ENCODE measurements around the gene ZNF677. TPM values are rescaled to one million over a fixed set of nuclear protein-coding genes. Genes with fewer than 3 reads are reported as not detected.
A peak's percentile ranks its signal among the peaks of the same experiment; 100 is the strongest.
"Not testable (repeated sequence)": the region's sequence is repeated elsewhere in the genome, so short reads cannot be mapped to it uniquely, and the experiment has no call there.

The ZNF677 gene
- total RNA-seq, 1 donor from 2014 or later, result 25.2 TPM

DNA sequence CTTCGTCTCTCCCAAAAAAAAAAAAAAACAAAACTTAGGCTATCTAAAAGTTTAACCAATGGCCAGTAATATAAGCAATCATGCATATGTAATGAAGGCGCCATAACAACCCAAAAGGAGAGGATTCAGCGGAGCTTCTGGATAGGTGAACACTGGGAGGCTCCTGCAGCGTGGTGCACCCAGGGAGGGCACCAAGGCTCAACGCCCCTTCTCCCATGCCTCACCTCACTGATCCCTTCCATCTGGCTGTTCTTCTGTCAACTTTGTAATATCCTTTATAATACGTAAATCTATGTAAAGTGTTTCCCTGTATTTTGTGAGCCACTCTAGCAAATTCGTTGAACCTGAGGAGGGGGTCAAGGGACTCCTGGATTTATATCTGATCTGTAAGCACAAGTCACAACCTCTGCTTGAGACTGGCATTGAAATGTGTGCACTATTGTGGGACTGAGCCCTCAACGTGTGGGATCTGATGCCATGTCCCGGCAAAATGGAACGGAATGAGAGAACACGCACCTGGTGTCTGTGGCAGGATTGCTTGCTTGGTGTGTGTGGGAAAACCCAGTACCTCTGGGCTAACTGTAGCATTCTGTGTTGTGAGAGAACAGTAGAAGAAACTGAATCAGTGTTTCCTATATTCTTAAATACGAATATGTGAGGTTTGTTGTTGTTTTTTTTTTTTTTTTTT, 61.0 kb downstream of the ZNF677 start:
- no peak for DNase-seq
- H3K27ac ChIP-seq (replicated peaks), result peak overlapping the region; percentile 84
- H3K9me3 ChIP-seq (replicated peaks), result peaks cover 8% of the 10 kb centered on the region
- peaks cover 32% of the 10 kb centered on the region for H3K4me1 ChIP-seq
- TF ChIP-seq, protein P1, sequence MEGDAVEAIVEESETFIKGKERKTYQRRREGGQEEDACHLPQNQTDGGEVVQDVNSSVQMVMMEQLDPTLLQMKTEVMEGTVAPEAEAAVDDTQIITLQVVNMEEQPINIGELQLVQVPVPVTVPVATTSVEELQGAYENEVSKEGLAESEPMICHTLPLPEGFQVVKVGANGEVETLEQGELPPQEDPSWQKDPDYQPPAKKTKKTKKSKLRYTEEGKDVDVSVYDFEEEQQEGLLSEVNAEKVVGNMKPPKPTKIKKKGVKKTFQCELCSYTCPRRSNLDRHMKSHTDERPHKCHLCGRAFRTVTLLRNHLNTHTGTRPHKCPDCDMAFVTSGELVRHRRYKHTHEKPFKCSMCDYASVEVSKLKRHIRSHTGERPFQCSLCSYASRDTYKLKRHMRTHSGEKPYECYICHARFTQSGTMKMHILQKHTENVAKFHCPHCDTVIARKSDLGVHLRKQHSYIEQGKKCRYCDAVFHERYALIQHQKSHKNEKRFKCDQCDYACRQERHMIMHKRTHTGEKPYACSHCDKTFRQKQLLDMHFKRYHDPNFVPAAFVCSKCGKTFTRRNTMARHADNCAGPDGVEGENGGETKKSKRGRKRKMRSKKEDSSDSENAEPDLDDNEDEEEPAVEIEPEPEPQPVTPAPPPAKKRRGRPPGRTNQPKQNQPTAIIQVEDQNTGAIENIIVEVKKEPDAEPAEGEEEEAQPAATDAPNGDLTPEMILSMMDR (IDR thresholded peaks at IDR 0.05; ENCODE audit: borderline replicate concordance), result no peak
- no peaks in the 10 kb centered on the region for H3K27me3 ChIP-seq (ENCODE audit: low read depth)
- H3K36me3 ChIP-seq, result peaks cover 12% of the 10 kb centered on the region
- H3K4me3 ChIP-seq, result peak overlapping the region; percentile 89
- intact Hi-C loops (cut with micrococcal nuclease), result no loop called here

- Histone ChIP-seq H3K36me3 (peaks cover 7% of the 10 kb centered on the region), H3K27me3 (ENCODE audit: low read depth) (no peaks in the 10 kb centered on the region), H3K9me3 (replicated peaks) (peaks cover 1% of the 10 kb centered on the region), H3K27ac (replicated peaks) (peak within 1 kb of the TSS; percentile 84), H3K4me3 (peak within 1 kb of the TSS; percentile 89), H3K4me1 (peaks cover 32% of the 10 kb centered on the region)
- intact Hi-C loops (cut with micrococcal nuclease), result no loop called here
- TF ChIP-seq, protein P1 (IDR thresholded peaks at IDR 0.05; ENCODE audit: borderline replicate concordance), result no peak
- peak; percentile 88 for DNase-seq
Measured at GRCh38 chr19:53192771-53193534, 61.7 kb downstream of the ZNF677 start, which contains the start of gene ZNF665. Gene ZNF665, minus strand, starts transcription at chr19:53193358. Its CDS starts 10,460 bp downstream, at chr19:53182898.

- TF ChIP-seq, protein P1 (IDR thresholded peaks at IDR 0.05; ENCODE audit: borderline replicate concordance), result no peak
- H3K27me3 ChIP-seq (ENCODE audit: low read depth), result no peaks in the 10 kb centered on the region
- H3K27ac ChIP-seq (replicated peaks), result no peak overlapping the region
- no peaks in the 10 kb centered on the region for H3K9me3 ChIP-seq (replicated peaks)
- no peak for DNase-seq
- peaks cover 7% of the 10 kb centered on the region for H3K36me3 ChIP-seq
- no peak overlapping the region for H3K4me3 ChIP-seq
- peaks cover 14% of the 10 kb centered on the region for H3K4me1 ChIP-seq
- intact Hi-C loops (cut with micrococcal nuclease), result no loop called here
Measured at GRCh38 chr19:53190253-53190652, 64.4 kb downstream of the ZNF677 start.

DNA sequence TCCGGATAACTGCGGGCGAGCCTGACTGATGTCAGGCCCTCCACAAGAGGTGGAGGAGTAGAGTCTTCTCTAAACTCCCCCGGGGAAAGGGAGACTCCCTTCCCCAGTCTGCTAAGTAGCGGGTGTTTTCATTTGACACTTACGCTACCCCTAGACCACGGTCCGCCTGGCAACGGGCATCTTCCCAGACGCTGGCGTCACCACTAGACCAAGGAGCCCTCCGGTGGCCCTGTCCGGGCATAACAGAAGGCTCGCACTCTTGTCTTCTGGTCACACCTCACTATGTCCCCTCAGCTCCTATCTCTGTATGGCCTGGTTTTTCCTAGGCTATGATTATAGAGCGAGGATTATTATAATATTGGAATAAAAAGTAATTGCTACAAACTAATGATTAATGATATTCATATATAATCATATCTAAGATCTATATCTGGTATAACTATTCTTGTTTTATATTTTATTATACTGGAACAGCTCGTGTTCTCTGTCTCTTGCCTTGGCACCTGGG, 64.9 kb downstream of the ZNF677 start:
- H3K36me3 ChIP-seq; H3K9me3 ChIP-seq (replicated peaks); H3K27me3 ChIP-seq (ENCODE audit: low read depth); intact Hi-C loops (cut with micrococcal nuclease); DNase-seq; H3K27ac ChIP-seq (replicated peaks); H3K4me3 ChIP-seq: not testable (repeated sequence)
- peaks cover 13% of the 10 kb centered on the region for H3K4me1 ChIP-seq
- TF ChIP-seq, protein P1 (IDR thresholded peaks at IDR 0.05; ENCODE audit: borderline replicate concordance), result peak; percentile 11

Other genes with a start within 250 kb of the ZNF677 start
- 0.11 TPM for gene ERVV-1, start 241.0 kb downstream of the ZNF677 start, total RNA-seq
- gene ERVV-2, start 210.1 kb downstream of the ZNF677 start, total RNA-seq, result not detected
- 16.8 TPM for gene ZNF160, start 151.5 kb downstream of the ZNF677 start, total RNA-seq
- gene ZNF415, start 122.0 kb downstream of the ZNF677 start, total RNA-seq, result 21.0 TPM
- 7.3 TPM for gene ZNF347, start 95.8 kb downstream of the ZNF677 start, total RNA-seq
- gene ZNF665, start 61.5 kb downstream of the ZNF677 start, total RNA-seq, result 1.6 TPM
- not detected for gene VN1R2, start 3.4 kb upstream of the ZNF677 start, total RNA-seq
- gene VN1R4, start 12.8 kb upstream of the ZNF677 start, total RNA-seq, result not detected
- gene ZNF845, start 78.9 kb upstream of the ZNF677 start, total RNA-seq, result 3.5 TPM
- 4.3 TPM for gene ZNF525, start 110.8 kb upstream of the ZNF677 start, total RNA-seq
- 4.0 TPM for gene ZNF765, start 140.3 kb upstream of the ZNF677 start, total RNA-seq
- gene ZNF761, start 177.1 kb upstream of the ZNF677 start, total RNA-seq, result 3.3 TPM
- gene ZNF813, start 212.9 kb upstream of the ZNF677 start, total RNA-seq, result 1.8 TPM

All from left ventricle myocardium inferior (tissue), 1 donor.